Endothelial cell of umbilical vein (primary cell): ENCODE measurements around the gene HIRA. TPM values are rescaled to one million over a fixed set of nuclear protein-coding genes. Genes with fewer than 3 reads are reported as not detected.
"Not testable (repeated sequence)": the region's sequence is repeated elsewhere in the genome, so short reads cannot be mapped to it uniquely, and the experiment has no call there.

Source experiments
- BruUV-seq: library from RNA; stranded (reverse); fragments of 400-500 nt; replicated peaks from 2 replicates; lab custom pipeline; 2021; lab: Mats Ljungman, UMichigan
- CTCF ChIA-PET: fragments of 300-600, 350-600 bp; sonication (Branson Sonifier 250); formaldehyde crosslinking; loops from one replicate; lab custom pipeline; 2021; ENCODE audit warnings: antibody characterized with exemption, inconsistent platforms; lab: Charles Lee
- POLR2A ChIA-PET: fragments of 300-600, 350-600 bp; sonication (Branson Sonifier 250); formaldehyde crosslinking; loops from one replicate; lab custom pipeline; 2021; ENCODE audit warnings: antibody characterized with exemption, inconsistent platforms; lab: Charles Lee
- DNase-seq: peaks from one replicate; pipeline ENCODE4 v3.0.0-alpha.2; 2011; ENCODE audit warnings: low read depth, low spot score
- FAIRE-seq: peaks from 2 replicates; lab custom pipeline; 2011; peaks lifted over from hg19 to GRCh38; lab: Jason Lieb, UNC
- H2AFZ ChIP-seq: 2 replicates; pipeline ENCODE4 v1.6.0; 2012; ENCODE audit warnings: low read depth, low read length, control low read depth, inconsistent platforms
- H3K27ac ChIP-seq: 2 replicates; pipeline ENCODE4 v1.5.1; 2011; ENCODE audit warnings: low read depth, mild to moderate bottlenecking, control low read depth, low read length, moderate library complexity; ENCODE audit not compliant: insufficient read depth
- H3K27me3 ChIP-seq, 2 experiments: 2 replicates each; pipeline versions ENCODE4 v1.6.0 to v1.6.1; 2011; ENCODE audit warnings: low read length in 2 of 2, mixed read lengths in 1 of 2; ENCODE audit not compliant: control insufficient read depth in 2 of 2, insufficient read depth in 2 of 2
- H3K36me3 ChIP-seq, 2 experiments: 2 replicates in 1 of 2; 3 replicates in 1 of 2; pipeline ENCODE4 v1.5.1; 2011; ENCODE audit warnings: low read length in 2 of 2, mild to moderate bottlenecking in 1 of 2, moderate library complexity in 1 of 2; ENCODE audit not compliant: control insufficient read depth in 2 of 2, insufficient read depth in 2 of 2; ENCODE audit errors: extremely low read depth in 1 of 2
- H3K4me1 ChIP-seq: 3 replicates; pipeline ENCODE4 v1.5.1; 2011; ENCODE audit warnings: mild to moderate bottlenecking, low read length; ENCODE audit not compliant: control insufficient read depth, insufficient read depth; ENCODE audit errors: extremely low read depth
- H3K4me2 ChIP-seq: 2 replicates; pipeline ENCODE4 v1.6.1; 2011; ENCODE audit warnings: low read length, control low read depth, mixed read lengths; ENCODE audit not compliant: insufficient read depth
- H3K4me3 ChIP-seq, 3 experiments: fragments of 200-600 bp in 1 of 3; sonication (generic), shearing (Covaris generic) in 1 of 3; replicated peaks in 1 of 3; 2 replicates each; pipeline ENCODE4 v1.5.1; 2011 to 2016; ENCODE audit warnings: control low read depth in 3 of 3, low read length in 3 of 3, mild to moderate bottlenecking in 2 of 3, inconsistent platforms in 1 of 3, low read depth in 1 of 3, moderate library complexity in 1 of 3; ENCODE audit not compliant: insufficient read depth in 1 of 3
- H3K79me2 ChIP-seq: 2 replicates; pipeline ENCODE4 v1.6.0; 2012; ENCODE audit warnings: low read length, inconsistent platforms; ENCODE audit not compliant: control insufficient read depth, insufficient read depth
- H3K9ac ChIP-seq: replicated peaks from 2 replicates; pipeline ENCODE3; 2011; ENCODE audit warnings: low read length, control low read depth; ENCODE audit not compliant: insufficient read depth; ENCODE audit errors: extremely low read depth
- H3K9me1 ChIP-seq: replicated peaks from 3 replicates; pipeline ENCODE4 v1.6.0; 2011; ENCODE audit warnings: mild to moderate bottlenecking, low read length; ENCODE audit not compliant: control insufficient read depth, insufficient read depth; ENCODE audit errors: extremely low read depth
- H3K9me3 ChIP-seq: replicated peaks from 2 replicates; pipeline ENCODE4 v1.5.1; 2012; ENCODE audit warnings: low read length, inconsistent platforms; ENCODE audit not compliant: control insufficient read depth, insufficient read depth
- H4K20me1 ChIP-seq: replicated peaks from 2 replicates; pipeline ENCODE3; 2011; ENCODE audit warnings: mild to moderate bottlenecking, low read length; ENCODE audit not compliant: control insufficient read depth, insufficient read depth; ENCODE audit errors: extremely low read depth
- EZH2 ChIP-seq: IDR thresholded peaks from 2 replicates; pipeline ENCODE4 v1.6.1; 2012; ENCODE audit warnings: borderline replicate concordance, low read depth, mild to moderate bottlenecking, moderate library complexity, low read length, inconsistent platforms; ENCODE audit not compliant: severe bottlenecking
- FOS ChIP-seq: IDR thresholded peaks from 2 replicates; pipeline ENCODE4 v1.6.1; 2011; ENCODE audit warnings: mild to moderate bottlenecking, low read length, moderate library complexity, borderline replicate concordance; ENCODE audit not compliant: insufficient read depth
- GATA2 ChIP-seq: IDR thresholded peaks from 2 replicates; pipeline ENCODE4 v1.7.0; 2011; ENCODE audit warnings: low read depth, mild to moderate bottlenecking, moderate library complexity, mixed read lengths, low read length; ENCODE audit not compliant: insufficient read length, insufficient read depth
- JUN ChIP-seq: IDR thresholded peaks from 2 replicates; pipeline ENCODE4 v1.6.1; 2011; ENCODE audit warnings: borderline replicate concordance, low read depth; ENCODE audit not compliant: insufficient read length, insufficient read depth
- MYC ChIP-seq: IDR thresholded peaks from one replicate; pipeline ENCODE4 v1.6.1; 2011; ENCODE audit warnings: mild to moderate bottlenecking, low read depth, low read length
- POLR2A ChIP-seq: IDR thresholded peaks from 2 replicates; pipeline ENCODE4 v1.6.1; 2012; ENCODE audit warnings: low read depth, mild to moderate bottlenecking, control low read depth, low read length
- POLR2AphosphoS5 ChIP-seq: IDR thresholded peaks from 2 replicates; pipeline ENCODE4 v1.6.1; 2012; ENCODE audit warnings: low read depth, mild to moderate bottlenecking, control low read depth, low read length, moderate library complexity; ENCODE audit not compliant: insufficient read depth
- dilution Hi-C: fragments of 300-500 bp; cut with MboI; formaldehyde crosslinking; loops from one replicate; pipeline ENCODE4 v1.15.0; 2019; ENCODE audit warnings: low sequenced_read_pairs; ENCODE audit not compliant: extremely low pct_ligation_motif_present
- intact Hi-C: fragments of 100-400 bp; cut with micrococcal nuclease; formaldehyde crosslinking; loops from one replicate; pipeline ENCODE4 v1.10.0; 2022
- polyA plus RNA-seq, 4 experiments: library from polyadenylated mRNA; depleted of rRNA in 3 of 4; stranded (reverse) in 3 of 4; unstranded in 1 of 4; fragments of >200 nt; gene quantifications; 2 replicates each; pipeline versions ENCODE4 v1.2.1 to v1.2.3, GENCODE V29; 2011 to 2012; ENCODE audit warnings: missing spikeins in 1 of 4
- total RNA-seq: library from RNA; stranded (reverse); gene quantifications from 2 replicates; pipeline ENCODE4 v1.2.3, GENCODE V29; 2021
- TF ChIP-seq, protein P1 (sequence below): IDR thresholded peaks from 2 replicates; pipeline ENCODE4 v1.6.1; 2011; ENCODE audit not compliant: insufficient read depth, insufficient read length
- TF ChIP-seq, protein P2 (sequence below), 2 donors: IDR thresholded peaks; 1 replicate in 1 of 2; 2 replicates in 1 of 2; pipeline ENCODE4 v1.5.1; 2011; ENCODE audit warnings: low read length in 2 of 2, mild to moderate bottlenecking in 2 of 2, moderate library complexity in 2 of 2, control low read depth in 1 of 2, inconsistent platforms in 1 of 2, low read depth in 1 of 2; ENCODE audit not compliant: insufficient read depth in 1 of 2; ENCODE audit errors: extremely low read depth in 1 of 2

HIRA gene
- total and polyA plus RNA-seq, 2 donors (not counting 3 experiments of a cell fraction or from before 2014, with no cell fraction given): 17.3 to 27.7 TPM

DNA sequence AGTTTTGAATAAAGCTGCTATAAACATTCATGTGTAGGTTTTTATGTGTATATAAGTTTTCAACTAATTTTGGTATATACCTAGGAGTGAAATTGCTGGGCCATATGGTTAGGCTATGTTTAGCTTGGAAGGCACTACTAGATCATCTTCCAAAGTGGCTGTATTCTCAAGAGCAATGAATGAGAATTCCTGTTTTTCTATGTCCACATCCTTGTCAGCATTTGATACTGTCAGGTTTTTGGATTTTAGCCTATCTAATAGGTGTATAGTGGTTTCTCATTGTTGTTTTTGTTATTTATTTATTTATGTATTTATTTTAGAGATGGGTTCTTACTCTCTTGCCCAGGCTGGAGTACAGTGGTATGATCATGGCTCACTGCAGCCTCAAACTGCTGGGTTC is 113.7 kb downstream of the HIRA start:
- Histone ChIP-seq H4K20me1 (no peaks in the 10 kb centered on the region), H3K4me3 (no peak overlapping the region), H3K36me3 (no peaks in the 10 kb centered on the region), H3K4me1 (no peaks in the 10 kb centered on the region), H3K9me3 (peaks cover 4% of the 10 kb centered on the region), H3K27ac (no peak overlapping the region), H3K9ac (no peak overlapping the region), H3K4me2 (no peak overlapping the region), H3K79me2 (no peaks in the 10 kb centered on the region), H2AFZ (no peak overlapping the region), H3K27me3 (no peaks in the 10 kb centered on the region), H3K9me1 (no peaks in the 10 kb centered on the region)
- FAIRE-seq (no peak), DNase-seq (no peak)
- BruUV-seq: no TSS peak
- dilution Hi-C loops (no loop called here), intact Hi-C loops (no loop called here)
- ChIA-PET CTCF (interaction anchor here (1.1 kb wide), 1 partner anchor 18 kb away, joined by 3 read pairs; no protein-coding TSS in a partner anchor), POLR2A (no interaction called here)
- TF ChIP-seq FOS (no peak), MYC (no peak)

DNA sequence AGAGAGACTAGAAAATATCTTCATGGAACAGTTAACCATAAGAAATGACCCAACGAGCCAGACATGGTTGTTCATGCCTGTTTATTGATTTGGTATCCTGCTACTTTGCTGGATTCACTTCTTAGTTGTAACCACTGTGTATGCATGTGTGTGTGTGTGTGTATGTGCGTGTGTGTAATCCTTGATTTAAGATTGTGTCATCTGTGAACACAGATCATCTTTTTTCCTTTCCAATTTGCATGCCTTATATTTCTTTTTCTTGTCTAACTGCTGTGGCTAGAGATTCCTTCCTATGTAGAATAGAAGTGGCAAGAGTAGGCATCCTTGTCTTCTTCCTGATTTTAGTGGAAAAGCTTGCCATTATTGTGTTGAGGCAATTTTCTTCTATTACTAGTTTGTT is 123.7 kb downstream of the HIRA start:
- Histone ChIP-seq H3K27ac (no peak overlapping the region), H2AFZ (no peak overlapping the region), H3K4me1 (no peaks in the 10 kb centered on the region), H3K4me2 (no peak overlapping the region), H3K9me3 (no peaks in the 10 kb centered on the region), H3K27me3 (peaks cover 0 to 2% of the 10 kb centered on the region in 2 experiments), H3K4me3 (no peak overlapping the region), H4K20me1 (no peaks in the 10 kb centered on the region), H3K79me2 (no peaks in the 10 kb centered on the region), H3K36me3 (no peaks in the 10 kb centered on the region), H3K9me1 (no peaks in the 10 kb centered on the region), H3K9ac (no peak overlapping the region)
- DNase-seq: no peak
- dilution Hi-C loops (no loop called here), intact Hi-C loops (no loop called here)
- POLR2A ChIA-PET: no interaction called here
- TF ChIP-seq MYC (no peak), GATA2 (no peak), POLR2AphosphoS5 (no peak), FOS (no peak), JUN (no peak), EZH2 (no peak), POLR2A (no peak)
- TF ChIP-seq, protein P1, sequence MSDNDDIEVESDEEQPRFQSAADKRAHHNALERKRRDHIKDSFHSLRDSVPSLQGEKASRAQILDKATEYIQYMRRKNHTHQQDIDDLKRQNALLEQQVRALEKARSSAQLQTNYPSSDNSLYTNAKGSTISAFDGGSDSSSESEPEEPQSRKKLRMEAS: no peak
- TF ChIP-seq, protein P2, sequence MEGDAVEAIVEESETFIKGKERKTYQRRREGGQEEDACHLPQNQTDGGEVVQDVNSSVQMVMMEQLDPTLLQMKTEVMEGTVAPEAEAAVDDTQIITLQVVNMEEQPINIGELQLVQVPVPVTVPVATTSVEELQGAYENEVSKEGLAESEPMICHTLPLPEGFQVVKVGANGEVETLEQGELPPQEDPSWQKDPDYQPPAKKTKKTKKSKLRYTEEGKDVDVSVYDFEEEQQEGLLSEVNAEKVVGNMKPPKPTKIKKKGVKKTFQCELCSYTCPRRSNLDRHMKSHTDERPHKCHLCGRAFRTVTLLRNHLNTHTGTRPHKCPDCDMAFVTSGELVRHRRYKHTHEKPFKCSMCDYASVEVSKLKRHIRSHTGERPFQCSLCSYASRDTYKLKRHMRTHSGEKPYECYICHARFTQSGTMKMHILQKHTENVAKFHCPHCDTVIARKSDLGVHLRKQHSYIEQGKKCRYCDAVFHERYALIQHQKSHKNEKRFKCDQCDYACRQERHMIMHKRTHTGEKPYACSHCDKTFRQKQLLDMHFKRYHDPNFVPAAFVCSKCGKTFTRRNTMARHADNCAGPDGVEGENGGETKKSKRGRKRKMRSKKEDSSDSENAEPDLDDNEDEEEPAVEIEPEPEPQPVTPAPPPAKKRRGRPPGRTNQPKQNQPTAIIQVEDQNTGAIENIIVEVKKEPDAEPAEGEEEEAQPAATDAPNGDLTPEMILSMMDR (IDR thresholded peaks at IDR 0.05; ENCODE audit: extremely low read depth in 1 of 2, insufficient read depth in 1 of 2, low read depth in 1 of 2, low read length in 2 of 2): no peak
- CTCF ChIA-PET: interaction anchor here (2.4 kb wide), 1 partner anchor 8 kb away, joined by 10 read pairs; no protein-coding TSS in a partner anchor
- no peak for FAIRE-seq
- BruUV-seq: no TSS peak

GRCh38 chr22:19306535-19306934 is 125.0 kb downstream of the HIRA start:
- DNase-seq, BruUV-seq, H3K4me2 ChIP-seq, H3K9me1 ChIP-seq, H3K9me3 ChIP-seq, H3K9ac ChIP-seq, FAIRE-seq, POLR2A ChIA-PET, H3K36me3 ChIP-seq, H3K4me1 ChIP-seq, H3K4me3 ChIP-seq, dilution Hi-C loops, H4K20me1 ChIP-seq, H2AFZ ChIP-seq, H3K79me2 ChIP-seq, intact Hi-C loops, H3K27ac ChIP-seq, H3K27me3 ChIP-seq: not testable (repeated sequence)
- CTCF ChIA-PET: interaction anchor here (1.5 kb wide), 1 partner anchor 15 kb away, joined by 3 read pairs; the partner anchor contains the start of gene CLTCL1
